Adipocyte (in vitro differentiated cells): ENCODE measurements around the gene TBC1D14.

Experiments used
- DNase-seq: peaks from one replicate; pipeline ENCODE4 v3.0.0-alpha.2; 2015; ENCODE audit warnings: low read depth
- H3K27me3 ChIP-seq: replicated peaks from 2 replicates; pipeline ENCODE4 v1.7.0; 2013; ENCODE audit warnings: mild to moderate bottlenecking, low read length, moderate library complexity; ENCODE audit not compliant: control insufficient read depth, insufficient read depth
- H3K36me3 ChIP-seq: 2 replicates; pipeline ENCODE4 v1.7.0; 2013; ENCODE audit warnings: low read length, mild to moderate bottlenecking, moderate library complexity; ENCODE audit not compliant: control insufficient read depth, insufficient read depth, severe bottlenecking
- H3K4me1 ChIP-seq: 2 replicates; pipeline ENCODE4 v1.7.0; 2013; ENCODE audit warnings: mild to moderate bottlenecking, low read length, moderate library complexity; ENCODE audit not compliant: control insufficient read depth, insufficient read depth
- H3K4me3 ChIP-seq: 2 replicates; pipeline ENCODE4 v1.7.0; 2013; ENCODE audit warnings: mild to moderate bottlenecking, low read length, moderate library complexity
- H3K9ac ChIP-seq: 2 replicates; pipeline ENCODE4 v1.7.0; 2013; ENCODE audit warnings: mild to moderate bottlenecking, low read length, moderate library complexity
- H3K9me3 ChIP-seq: 2 replicates; pipeline ENCODE4 v1.7.0; 2013; ENCODE audit warnings: mild to moderate bottlenecking, low read length, moderate library complexity; ENCODE audit not compliant: control insufficient read depth

Gene TBC1D14

DNA sequence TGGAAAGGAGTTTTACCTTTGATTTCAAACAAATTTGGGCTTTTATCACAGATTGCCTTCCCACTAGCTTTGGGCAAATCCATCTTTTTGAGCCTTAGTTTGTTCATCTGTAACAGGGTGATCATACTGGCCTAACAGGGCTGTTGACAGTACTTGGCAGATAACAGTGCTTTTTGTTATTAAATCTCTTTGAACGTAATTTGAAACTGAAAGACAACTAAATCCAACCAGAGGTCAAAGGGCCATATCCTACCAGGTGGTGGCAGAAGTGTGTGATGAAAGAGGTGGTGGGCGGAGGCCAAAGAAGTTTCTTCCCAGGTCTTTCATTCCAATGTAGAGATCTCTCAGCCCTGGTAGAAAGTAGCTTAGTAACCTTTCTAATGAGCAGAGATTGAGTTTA is 98.3 kb downstream of the TBC1D14 start:
- H3K9me3 ChIP-seq: no peaks in the 10 kb centered on the region
- H3K27me3 ChIP-seq: no peaks in the 10 kb centered on the region
- DNase-seq: no peak
- peaks cover 59% of the 10 kb centered on the region for H3K36me3 ChIP-seq
- H3K4me3 ChIP-seq: no peak overlapping the region
- H3K9ac ChIP-seq: no peak overlapping the region
- H3K4me1 ChIP-seq: peaks cover 3% of the 10 kb centered on the region

DNA sequence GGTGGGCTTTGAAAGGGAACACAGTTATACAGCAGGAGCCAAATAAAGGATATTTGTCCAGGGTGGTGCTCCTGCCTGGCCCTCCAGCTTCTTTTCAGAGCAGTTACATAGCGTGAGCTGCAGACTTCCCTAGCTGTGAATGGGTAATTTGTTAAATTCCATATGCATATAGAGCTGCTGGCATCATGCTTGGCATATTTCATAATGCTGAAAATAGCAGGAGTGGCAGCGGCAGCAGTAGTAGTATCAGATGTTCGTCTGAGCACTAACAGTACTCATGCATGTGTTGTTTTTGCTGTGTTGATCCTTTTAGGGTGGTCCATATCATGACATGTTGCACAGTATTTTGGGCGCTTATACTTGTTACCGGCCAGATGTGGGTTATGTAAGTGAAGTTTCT is 99.9 kb downstream of the TBC1D14 start:
- peaks cover 63% of the 10 kb centered on the region for H3K36me3 ChIP-seq
- no peak overlapping the region for H3K9ac ChIP-seq
- H3K4me1 ChIP-seq: no peaks in the 10 kb centered on the region
- no peak for DNase-seq
- no peak overlapping the region for H3K4me3 ChIP-seq
- H3K9me3 ChIP-seq: no peaks in the 10 kb centered on the region
- H3K27me3 ChIP-seq: no peaks in the 10 kb centered on the region

DNA sequence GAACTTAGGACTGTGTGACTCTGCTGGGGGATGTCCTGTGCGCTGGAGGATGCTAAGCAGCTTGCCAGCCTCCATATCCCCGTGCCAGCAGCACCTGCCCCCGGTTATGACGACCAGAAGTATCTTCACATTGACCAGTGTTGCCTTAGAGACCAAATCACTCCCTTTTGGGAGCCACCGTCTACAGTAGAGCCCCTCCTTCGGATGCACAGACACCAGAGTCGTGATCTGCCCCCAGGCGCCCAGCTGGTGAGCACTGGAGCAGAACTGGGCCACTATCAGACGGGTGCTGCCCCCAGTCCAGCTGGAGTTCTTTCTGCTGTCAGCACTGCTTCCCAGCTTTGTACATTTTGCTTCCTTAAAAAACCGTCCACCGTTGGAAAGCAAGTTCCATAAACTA is 103.5 kb downstream of the TBC1D14 start:
- Histone ChIP-seq H3K9me3 (no peaks in the 10 kb centered on the region), H3K9ac (no peak overlapping the region), H3K27me3 (no peaks in the 10 kb centered on the region), H3K36me3 (peaks cover 66% of the 10 kb centered on the region), H3K4me1 (no peaks in the 10 kb centered on the region), H3K4me3 (no peak overlapping the region)
- no peak for DNase-seq

- no peaks in the 10 kb centered on the region for H3K4me1 ChIP-seq
- H3K4me3 ChIP-seq: no peak overlapping the region
- no peaks in the 10 kb centered on the region for H3K27me3 ChIP-seq
- DNase-seq: no peak
- H3K9ac ChIP-seq: no peak overlapping the region
- H3K9me3 ChIP-seq: no peaks in the 10 kb centered on the region
- peaks cover 53% of the 10 kb centered on the region for H3K36me3 ChIP-seq
Measured at GRCh38 chr4:7014815-7015214, 105.2 kb downstream of the TBC1D14 start.

DNA sequence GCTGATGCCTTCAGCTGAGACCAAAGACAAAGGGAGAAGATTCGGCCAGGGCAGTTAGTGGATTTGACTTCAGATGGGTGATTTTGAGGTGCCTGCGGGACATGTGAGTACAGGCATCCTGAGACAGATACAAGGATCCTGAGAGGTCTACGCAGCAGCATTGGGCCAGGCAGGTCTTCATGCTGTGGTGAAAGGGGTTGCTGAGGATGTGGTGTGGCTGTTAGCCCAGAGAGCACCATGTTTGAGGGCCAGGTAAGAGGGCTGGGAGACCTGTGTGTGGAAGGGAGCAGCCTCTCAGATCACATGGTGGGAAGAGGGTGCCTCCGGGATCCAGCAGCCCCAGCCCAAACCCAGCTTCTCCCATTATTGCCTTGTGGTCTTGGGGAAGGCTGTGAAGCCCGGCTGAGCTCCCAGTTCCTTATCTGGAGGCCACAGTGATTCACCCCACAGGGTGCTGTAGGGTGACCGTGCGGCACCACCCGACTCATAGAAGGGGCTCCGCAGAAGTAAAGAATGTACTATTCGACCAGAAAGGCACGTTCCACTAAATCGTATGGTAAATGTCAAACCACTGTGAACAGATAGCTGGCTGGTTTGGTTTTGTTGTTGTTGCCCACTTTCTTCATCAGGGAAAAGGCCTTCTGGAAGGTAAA is 105.9 kb downstream of the TBC1D14 start:
- Histone ChIP-seq H3K9ac (no peak overlapping the region), H3K27me3 (no peaks in the 10 kb centered on the region), H3K9me3 (no peaks in the 10 kb centered on the region), H3K4me1 (no peaks in the 10 kb centered on the region), H3K4me3 (no peak overlapping the region), H3K36me3 (peaks cover 48% of the 10 kb centered on the region)
- DNase-seq: no peak

GRCh38 chr4:7016086-7016485 is 106.5 kb downstream of the TBC1D14 start:
- no peak overlapping the region for H3K9ac ChIP-seq
- DNase-seq: no peak
- no peaks in the 10 kb centered on the region for H3K27me3 ChIP-seq
- no peaks in the 10 kb centered on the region for H3K9me3 ChIP-seq
- peaks cover 46% of the 10 kb centered on the region for H3K36me3 ChIP-seq
- H3K4me1 ChIP-seq: no peaks in the 10 kb centered on the region
- H3K4me3 ChIP-seq: no peak overlapping the region

DNA sequence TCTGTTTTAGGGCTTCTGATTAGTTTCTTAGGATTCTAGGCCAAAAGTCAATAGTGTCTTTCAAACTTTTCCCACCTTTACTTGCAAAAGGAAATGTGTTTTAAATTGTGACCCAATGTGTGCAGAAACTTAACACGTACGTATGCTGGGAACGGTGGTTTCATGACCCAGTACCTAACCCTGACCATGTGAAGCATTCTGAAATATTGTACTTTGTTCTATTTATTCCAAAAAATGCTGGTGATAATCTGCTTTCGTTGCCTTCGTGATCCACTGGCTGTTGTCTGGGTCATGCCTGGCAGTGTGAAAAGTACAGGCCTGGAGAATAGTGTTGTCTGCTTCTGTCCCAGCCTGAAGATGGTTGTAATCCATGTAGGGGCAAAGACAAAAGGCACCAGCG is 106.9 kb downstream of the TBC1D14 start:
- Histone ChIP-seq H3K36me3 (peaks cover 45% of the 10 kb centered on the region), H3K9ac (no peak overlapping the region), H3K4me3 (no peak overlapping the region), H3K4me1 (no peaks in the 10 kb centered on the region), H3K9me3 (no peaks in the 10 kb centered on the region), H3K27me3 (no peaks in the 10 kb centered on the region)
- DNase-seq: no peak

DNA sequence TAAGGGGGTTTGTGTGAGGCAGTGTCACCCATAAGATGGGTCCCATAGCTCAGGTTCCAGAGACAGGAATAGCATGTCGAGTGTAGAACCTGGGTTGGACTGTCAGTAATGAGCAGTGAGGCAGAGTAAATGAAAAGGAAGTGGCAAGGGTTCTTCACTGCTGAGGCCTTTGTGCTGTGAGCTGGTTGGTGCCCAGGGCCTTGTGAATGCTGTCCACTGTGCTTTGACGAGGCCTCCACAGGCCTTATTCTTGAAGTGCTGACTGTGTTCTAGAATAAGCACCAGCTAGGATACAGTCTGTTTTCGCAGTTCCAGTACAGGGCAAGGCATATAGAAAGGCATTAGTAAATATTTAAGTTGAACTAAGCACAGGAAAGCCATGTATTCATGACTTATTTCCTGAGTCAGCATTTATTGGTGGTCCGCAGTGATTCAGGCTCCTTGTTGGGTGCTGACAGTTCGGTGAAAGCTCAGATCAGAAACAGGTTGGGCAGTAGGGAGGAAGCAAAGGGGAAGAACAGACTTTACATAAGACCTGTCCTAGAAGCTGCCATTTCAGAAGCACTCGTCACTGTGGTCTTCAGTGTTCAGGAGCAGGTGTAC is 107.9 kb downstream of the TBC1D14 start:
- no peaks in the 10 kb centered on the region for H3K9me3 ChIP-seq
- H3K9ac ChIP-seq: no peak overlapping the region
- no peaks in the 10 kb centered on the region for H3K27me3 ChIP-seq
- no peak for DNase-seq
- peaks cover 10% of the 10 kb centered on the region for H3K4me1 ChIP-seq
- H3K36me3 ChIP-seq: peaks cover 42% of the 10 kb centered on the region
- H3K4me3 ChIP-seq: no peak overlapping the region

- Histone ChIP-seq H3K36me3 (peaks cover 34% of the 10 kb centered on the region), H3K9ac (no peak overlapping the region), H3K9me3 (no peaks in the 10 kb centered on the region), H3K27me3 (no peaks in the 10 kb centered on the region), H3K4me1 (peaks cover 10% of the 10 kb centered on the region), H3K4me3 (no peak overlapping the region)
- no peak for DNase-seq
Measured at GRCh38 chr4:7018281-7018680, 108.7 kb downstream of the TBC1D14 start.

GRCh38 chr4:7019367-7019766 is 109.7 kb downstream of the TBC1D14 start:
- Histone ChIP-seq H3K4me1 (peaks cover 10% of the 10 kb centered on the region), H3K9me3 (no peaks in the 10 kb centered on the region), H3K4me3 (no peak overlapping the region), H3K27me3 (no peaks in the 10 kb centered on the region), H3K36me3 (peaks cover 36% of the 10 kb centered on the region), H3K9ac (no peak overlapping the region)
- DNase-seq: no peak

- Histone ChIP-seq H3K9ac (no peak overlapping the region), H3K27me3 (no peaks in the 10 kb centered on the region), H3K4me1 (peaks cover 10% of the 10 kb centered on the region), H3K4me3 (no peak overlapping the region), H3K36me3 (peaks cover 30% of the 10 kb centered on the region), H3K9me3 (no peaks in the 10 kb centered on the region)
- no peak for DNase-seq
Measured at GRCh38 chr4:7020290-7020689, 110.7 kb downstream of the TBC1D14 start.

DNA sequence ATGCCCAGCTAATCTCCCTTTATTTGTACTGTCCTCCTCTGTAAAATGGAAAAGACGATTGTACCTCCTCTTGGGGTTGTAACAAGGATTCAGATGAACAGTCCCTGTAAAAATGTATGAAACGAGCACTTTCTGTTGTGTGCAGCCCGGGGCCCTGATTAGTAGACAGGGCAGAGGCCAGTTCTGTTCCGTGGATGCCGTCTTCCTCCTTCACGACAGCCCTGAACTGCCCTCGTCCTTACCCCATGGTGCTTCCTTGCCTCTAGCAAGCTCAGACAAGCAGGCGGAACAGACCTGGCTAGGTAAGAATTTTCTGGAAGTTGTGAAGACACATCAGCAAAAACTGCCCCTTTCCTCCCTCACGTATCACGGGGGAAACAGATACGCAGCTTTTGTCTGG is 111.2 kb downstream of the TBC1D14 start:
- peaks cover 10% of the 10 kb centered on the region for H3K4me1 ChIP-seq
- no peak for DNase-seq
- H3K36me3 ChIP-seq: peaks cover 26% of the 10 kb centered on the region
- no peak overlapping the region for H3K9ac ChIP-seq
- H3K9me3 ChIP-seq: no peaks in the 10 kb centered on the region
- H3K27me3 ChIP-seq: no peaks in the 10 kb centered on the region
- no peak overlapping the region for H3K4me3 ChIP-seq
